OCI-LY3 (cell line): ENCODE results near the gene PLA2G4C.

Source experiments
- H2AFZ ChIP-seq: fragments of 200-600, 300-600 bp; shearing (Covaris generic); 2 replicates; pipeline ENCODE4 v1.6.0; 2014; ENCODE audit warnings: antibody characterized with exemption, low read depth, low read length
- H3K27ac ChIP-seq: fragments of 200-600, 300-600 bp; sonication (generic); 2 replicates; pipeline ENCODE4 v1.5.1; 2014; ENCODE audit warnings: mild to moderate bottlenecking, low read length, moderate library complexity, mixed read lengths
- H3K27me3 ChIP-seq: fragments of 200-600, 300-600 bp; sonication (generic); 2 replicates; pipeline ENCODE4 v1.6.1; 2014; ENCODE audit warnings: low read depth, low read length, mixed read lengths
- H3K36me3 ChIP-seq: fragments of 200-600, 300-600 bp; sonication (generic); replicated peaks from 2 replicates; pipeline ENCODE3; 2014; ENCODE audit warnings: low read depth, low read length, mixed read lengths
- H3K4me1 ChIP-seq: fragments of 300-600, 200-600 bp; sonication (generic); 2 replicates; pipeline ENCODE4 v1.6.1; 2014; ENCODE audit warnings: low read length, mixed read lengths
- H3K4me2 ChIP-seq: fragments of 200-600, 300-600 bp; sonication (generic); 2 replicates; pipeline ENCODE4 v1.6.1; 2014; ENCODE audit warnings: low read length, mixed read lengths
- H3K4me3 ChIP-seq: fragments of 300-600, 200-600 bp; sonication (generic); 2 replicates; pipeline ENCODE4 v1.5.1; 2014; ENCODE audit warnings: antibody characterized with exemption, mild to moderate bottlenecking, low read length, moderate library complexity
- H3K79me2 ChIP-seq: fragments of 300-600, 200-600 bp; shearing (Covaris generic); 2 replicates; pipeline ENCODE4 v1.6.1; 2014; ENCODE audit warnings: mild to moderate bottlenecking, low read length, mixed read lengths
- H3K9ac ChIP-seq: fragments of 300-600, 200-600 bp; shearing (Covaris generic); 2 replicates; pipeline ENCODE4 v1.6.0; 2014; ENCODE audit warnings: mild to moderate bottlenecking, low read length, moderate library complexity
- H3K9me3 ChIP-seq: fragments of 200-600, 300-600 bp; shearing (Covaris generic); 2 replicates; pipeline ENCODE4 v1.6.1; 2014; ENCODE audit warnings: low read length, mixed read lengths; ENCODE audit not compliant: insufficient read depth
- H4K20me1 ChIP-seq: fragments of 200-600, 300-600 bp; sonication (generic); 2 replicates; pipeline ENCODE4 v1.6.1; 2016; ENCODE audit warnings: low read length, mixed read lengths; ENCODE audit not compliant: insufficient read depth
- CTCF ChIP-seq: fragments of 200-600, 300-600 bp; sonication (generic); IDR thresholded peaks from 2 replicates; pipeline ENCODE4 v1.5.1; 2014; ENCODE audit warnings: antibody characterized with exemption, low read length, low read depth
- EZH2phosphoT487 ChIP-seq: fragments of 200-600 bp; shearing (Covaris generic); IDR thresholded peaks from 2 replicates; pipeline ENCODE4 v1.6.1; 2018; ENCODE audit warnings: antibody characterized with exemption, mixed run types, low read depth

Gene PLA2G4C

DNA sequence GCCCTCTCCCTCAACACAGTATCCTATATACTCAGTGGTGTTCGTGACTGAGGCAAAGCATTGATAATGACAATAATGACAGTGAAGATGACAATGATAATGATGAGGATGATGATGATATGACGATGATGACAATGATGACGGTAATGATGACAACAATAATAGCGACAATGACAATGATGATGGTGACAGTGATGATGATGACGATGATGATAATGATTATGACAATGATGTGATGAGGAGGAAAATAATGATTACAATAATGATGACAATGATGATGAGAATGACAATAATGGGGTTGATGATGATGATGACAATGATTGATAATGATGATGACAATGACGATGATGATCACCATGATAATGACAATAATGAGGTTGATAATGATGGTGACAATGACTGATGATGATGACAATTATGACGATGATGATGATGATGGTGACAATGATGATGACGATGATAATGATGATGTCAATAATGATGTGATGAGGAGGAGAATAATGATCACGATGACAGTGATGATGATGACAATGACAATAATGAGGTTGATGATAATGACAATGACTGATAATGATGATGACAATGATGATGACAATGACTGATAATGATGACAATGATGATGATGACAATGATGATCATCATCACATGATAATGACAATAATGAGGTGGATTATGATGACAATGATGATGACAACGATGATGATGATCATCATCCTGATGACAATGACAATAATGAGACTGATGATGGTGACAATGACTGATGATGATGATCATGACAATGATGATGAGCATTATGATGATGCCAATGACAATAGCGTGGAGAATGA, 99.5 kb downstream of the PLA2G4C start:
- H3K4me3 ChIP-seq = no peak overlapping the region
- H3K36me3 ChIP-seq = no peaks in the 10 kb centered on the region
- no peak overlapping the region for H3K4me2 ChIP-seq
- no peak for TF ChIP-seq EZH2phosphoT487
- no peak for TF ChIP-seq CTCF
- H3K4me1 ChIP-seq = no peaks in the 10 kb centered on the region
- H2AFZ ChIP-seq = no peak overlapping the region
- peaks cover 19% of the 10 kb centered on the region for H3K27me3 ChIP-seq
- no peak overlapping the region for H3K27ac ChIP-seq
- H3K9me3 ChIP-seq = no peaks in the 10 kb centered on the region
- H3K9ac ChIP-seq = no peak overlapping the region
- no peaks in the 10 kb centered on the region for H3K79me2 ChIP-seq
- no peaks in the 10 kb centered on the region for H4K20me1 ChIP-seq

DNA sequence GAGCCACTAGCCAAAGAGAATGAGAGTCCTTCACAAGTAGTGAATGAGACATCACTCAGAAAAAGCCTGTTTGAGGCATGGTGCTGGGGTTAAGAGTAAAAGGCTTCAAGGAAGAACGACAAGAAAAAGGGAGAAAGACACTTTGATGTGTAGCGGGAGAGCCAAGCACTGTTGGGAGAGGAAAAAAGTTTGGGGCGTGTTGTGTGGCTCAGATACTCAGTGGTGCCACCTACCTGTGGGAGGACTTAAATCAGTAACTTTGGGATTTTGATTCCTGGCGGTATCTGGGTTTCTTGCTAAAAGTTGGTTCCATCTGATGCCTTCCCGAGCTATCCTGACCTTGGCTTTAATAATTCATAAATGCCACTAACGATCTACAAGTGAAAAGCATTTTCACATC, 103.9 kb downstream of the PLA2G4C start:
- no peak overlapping the region for H3K27ac ChIP-seq
- no peak overlapping the region for H3K4me2 ChIP-seq
- H3K4me3 ChIP-seq = no peak overlapping the region
- H3K79me2 ChIP-seq = no peaks in the 10 kb centered on the region
- H3K9ac ChIP-seq = no peak overlapping the region
- no peaks in the 10 kb centered on the region for H4K20me1 ChIP-seq
- TF ChIP-seq EZH2phosphoT487 = no peak
- peak; percentile 47 for TF ChIP-seq CTCF
- no peaks in the 10 kb centered on the region for H3K36me3 ChIP-seq
- H3K9me3 ChIP-seq = no peaks in the 10 kb centered on the region
- H3K27me3 ChIP-seq = peaks cover 12% of the 10 kb centered on the region; the same call in 1 of the 2 replicates
- H3K4me1 ChIP-seq = no peaks in the 10 kb centered on the region
- H2AFZ ChIP-seq = peak overlapping the region; percentile 69; the same call in 1 of the 2 replicates

DNA sequence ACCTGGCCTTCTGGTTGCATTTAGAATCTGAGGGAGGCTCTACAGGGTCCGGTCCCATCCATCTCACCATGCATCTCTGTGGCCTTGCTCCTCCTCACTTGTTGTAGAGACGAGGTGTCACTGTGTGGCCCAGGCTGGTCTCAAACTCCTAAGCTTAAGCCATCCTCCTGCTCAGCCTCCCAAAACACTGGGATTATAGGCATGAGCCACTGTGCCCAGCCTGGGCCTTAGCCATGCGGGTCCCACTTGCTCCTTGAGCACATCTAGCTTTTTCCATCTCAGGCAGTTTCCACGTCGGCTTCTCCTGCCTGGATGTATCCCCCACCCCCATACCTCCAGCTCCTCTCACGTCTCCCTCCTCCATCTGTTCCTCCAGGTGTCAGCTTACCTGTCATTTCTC, 106.4 kb downstream of the PLA2G4C start:
- H3K36me3 ChIP-seq = no peaks in the 10 kb centered on the region
- H3K4me2 ChIP-seq = no peak overlapping the region
- H3K4me1 ChIP-seq = no peaks in the 10 kb centered on the region
- no peaks in the 10 kb centered on the region for H3K9me3 ChIP-seq
- H2AFZ ChIP-seq = no peak overlapping the region
- no peaks in the 10 kb centered on the region for H3K79me2 ChIP-seq
- H3K4me3 ChIP-seq = no peak overlapping the region
- no peaks in the 10 kb centered on the region for H4K20me1 ChIP-seq
- H3K27me3 ChIP-seq = 0 out of 2 replicates have a peak, but pooled peaks cover 4% of the 10 kb centered on the region
- TF ChIP-seq EZH2phosphoT487 (no peak), CTCF (no peak)
- H3K9ac ChIP-seq = no peak overlapping the region
- H3K27ac ChIP-seq = no peak overlapping the region

- Histone ChIP-seq H3K9ac (no peak overlapping the region), H3K79me2 (no peaks in the 10 kb centered on the region), H3K27ac (no peak overlapping the region), H2AFZ (no peak overlapping the region), H3K4me2 (no peak overlapping the region), H3K36me3 (no peaks in the 10 kb centered on the region), H3K4me3 (no peak overlapping the region), H3K4me1 (no peaks in the 10 kb centered on the region), H3K9me3 (no peaks in the 10 kb centered on the region), H3K27me3 (peaks cover 10% of the 10 kb centered on the region), H4K20me1 (no peaks in the 10 kb centered on the region)
- no peak for TF ChIP-seq CTCF
- no peak for TF ChIP-seq EZH2phosphoT487
Observed at GRCh38 chr19:48000846-48001245, 109.8 kb downstream of the PLA2G4C start.
